GM18502 (cell line): ENCODE measurements around the gene PITHD1.
"Not testable (repeated sequence)": the region's sequence is repeated elsewhere in the genome, so short reads cannot be mapped to it uniquely, and the experiment has no call there.

Source experiments
- ATAC-seq: cut with Tn5 transposase; IDR thresholded peaks from one replicate; pipeline ENCODE4 v1.9.1; 2021; ENCODE audit warnings: mild to moderate bottlenecking; ENCODE audit not compliant: unreplicated experiment, poor library complexity

PITHD1 gene

DNA sequence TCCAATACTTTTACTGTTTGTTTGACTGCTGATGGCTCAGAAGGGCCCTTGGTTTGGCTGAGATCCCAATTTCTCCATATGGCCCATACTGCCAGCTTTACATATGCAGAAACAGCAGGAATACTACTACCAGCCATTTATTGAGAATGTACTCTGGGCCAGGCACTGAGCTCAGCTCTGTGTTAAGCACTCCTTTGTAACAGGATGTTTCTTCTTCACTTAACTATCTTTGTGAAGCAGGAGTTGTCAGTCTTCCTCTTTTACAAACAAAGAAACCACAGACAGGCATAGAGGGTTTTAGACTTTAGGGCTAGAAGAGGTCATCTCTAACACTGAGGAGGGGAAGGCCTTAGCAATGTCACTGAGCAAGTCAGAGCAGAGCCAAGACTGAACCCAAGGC, 38.7 kb downstream of the PITHD1 start:
- no peak for ATAC-seq

DNA sequence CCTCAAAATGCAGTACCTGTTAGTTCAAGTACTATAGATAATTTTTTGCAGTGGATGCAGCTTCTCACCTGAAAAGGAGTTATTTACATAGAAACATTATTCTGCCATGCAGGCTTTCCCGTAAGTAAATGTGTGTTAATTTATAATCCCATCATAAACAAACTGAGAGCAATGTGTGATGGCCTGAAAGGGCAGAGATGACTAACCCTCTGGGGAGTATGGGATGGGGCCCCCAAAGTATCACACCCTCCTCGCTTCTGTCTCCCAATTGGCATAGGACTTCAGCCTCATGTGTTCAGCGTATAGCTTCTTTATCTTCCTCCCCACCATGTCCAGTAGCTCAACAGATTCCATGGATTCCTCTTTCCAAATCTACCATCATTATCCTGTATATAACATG, 39.4 kb downstream of the PITHD1 start:
- no peak for ATAC-seq

GRCh38 chr1:23823767-23824166, 45.5 kb downstream of the PITHD1 start:
- no peak for ATAC-seq

GRCh38 chr1:23824711-23825075, 46.5 kb downstream of the PITHD1 start:
- ATAC-seq = no peak

GRCh38 chr1:23825076-23825761, 47.0 kb downstream of the PITHD1 start, which contains the start of gene HMGCL:
Gene HMGCL (minus strand): TSS chr1:23825429. CDS start chr1:23825415, 14 bp downstream.
- ATAC-seq = peak; percentile 79

DNA sequence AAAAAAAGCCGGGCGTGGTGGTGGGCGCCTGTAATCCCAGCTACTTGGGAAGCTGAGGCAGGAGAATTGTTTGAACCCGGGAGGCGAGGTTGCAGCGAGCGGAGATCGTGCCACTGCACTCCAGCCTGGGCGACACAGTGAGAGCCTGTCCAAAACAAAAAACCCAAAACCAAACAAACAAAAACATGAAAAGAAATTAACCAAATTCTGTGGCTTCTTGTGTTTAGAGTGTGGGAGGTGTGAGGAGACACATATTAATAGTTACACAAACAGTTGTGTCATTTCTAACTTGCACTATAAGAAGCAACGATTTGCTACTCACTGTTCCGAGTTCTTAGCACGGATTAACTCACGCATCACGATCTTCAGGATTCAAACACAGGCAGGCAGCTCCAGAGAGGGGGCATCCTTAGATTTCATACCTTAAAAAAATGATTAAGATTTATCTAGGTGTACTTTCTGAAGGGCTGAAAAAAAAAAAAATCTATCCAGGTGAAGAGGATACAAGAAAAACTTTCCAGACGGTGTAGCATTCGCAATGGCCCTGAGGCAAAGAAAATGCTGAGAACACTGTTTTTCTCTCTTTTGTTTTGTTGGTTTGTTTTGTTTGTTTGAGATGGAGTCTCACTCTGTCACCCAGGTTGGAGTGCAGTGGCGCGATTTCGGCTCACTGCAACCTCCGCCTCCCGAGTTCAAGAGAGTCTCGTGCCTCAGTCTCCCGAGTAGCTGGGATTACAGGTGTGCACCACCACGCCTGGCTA, 47.7 kb downstream of the PITHD1 start:
- ATAC-seq = no peak

- ATAC-seq = not testable (repeated sequence)
Observed at GRCh38 chr1:23826590-23826989, 48.4 kb downstream of the PITHD1 start.

- no peak for ATAC-seq
Observed at GRCh38 chr1:23827717-23828116, 49.5 kb downstream of the PITHD1 start.

DNA sequence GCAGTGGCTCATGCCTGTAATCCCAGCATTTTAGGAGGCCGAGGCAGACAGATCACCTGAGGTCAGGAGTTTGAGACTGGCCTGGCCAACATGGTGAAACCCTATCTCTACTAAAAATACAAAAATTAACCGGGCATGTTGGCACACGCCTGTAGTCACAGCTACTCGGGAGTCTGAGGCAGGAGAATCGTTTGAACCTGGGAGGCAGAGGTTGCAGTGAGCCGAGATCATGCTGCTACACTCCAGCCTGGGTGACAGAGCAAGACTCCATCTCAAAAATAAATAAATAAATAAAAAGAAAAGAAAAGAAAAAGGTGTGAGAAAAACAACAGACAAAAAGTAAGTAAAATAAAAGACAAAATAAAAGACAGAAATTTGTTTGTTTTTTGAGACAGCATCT, 55.9 kb downstream of the PITHD1 start:
- ATAC-seq = not testable (repeated sequence)

- no peak for ATAC-seq
Observed at GRCh38 chr1:23836037-23836436, 57.8 kb downstream of the PITHD1 start.
